HepG2 (cell line): ENCODE data around the gene SSBP4. TPM values are rescaled to one million over a fixed set of nuclear protein-coding genes. Genes with fewer than 3 reads are reported as not detected.

Source experiments
- ATAC-seq: fragments of 200-7000 bp; cut with Tn5 transposase; 3 replicates; pipeline ENCODE4 v1.9.1; 2020; ENCODE audit warnings: mild to moderate bottlenecking, moderate library complexity
- BruUV-seq: library from RNA; stranded (reverse); fragments of 400-500 nt; replicated peaks from 2 replicates; lab custom pipeline; 2021; lab: Mats Ljungman, UMichigan
- CTCF ChIA-PET: fragments of 300-600 bp; formaldehyde crosslinking; extraction: SDS; loops from one replicate; lab custom pipeline; 2021; ENCODE audit warnings: low total read pairs, inconsistent platforms, low intra/inter-chr PET ratio; lab: Yijun Ruan, JAX
- POLR2A ChIA-PET: fragments of 350-600 bp; sonication (Branson Sonifier 250); formaldehyde crosslinking; loops from one replicate; lab custom pipeline; 2020; ENCODE audit warnings: antibody characterized with exemption, inconsistent platforms; lab: Yijun Ruan, JAX
- DNase-seq: peaks from one replicate; pipeline ENCODE4 v3.0.0-alpha.2; 2015; ENCODE audit warnings: low spot score
- FAIRE-seq: peaks from 3 replicates; lab custom pipeline; 2011; peaks lifted over from hg19 to GRCh38; lab: Jason Lieb, UNC
- H2AFZ ChIP-seq: one replicate; pipeline ENCODE4 v1.6.1; 2011; ENCODE audit warnings: low read length, inconsistent platforms
- H3K27ac ChIP-seq: fragments of 300-600 bp; 3 replicates; pipeline ENCODE4 v1.8.0; 2011; ENCODE audit warnings: mixed run types, mild to moderate bottlenecking, mixed read lengths, low read length, inconsistent platforms; ENCODE audit not compliant: insufficient read depth; ENCODE audit errors: extremely low read length
- H3K27me3 ChIP-seq, 2 experiments: fragments of 200-600 bp in 1 of 2; 2 replicates in 1 of 2; 3 replicates in 1 of 2; pipeline versions ENCODE4 v1.6.0 to v1.8.0; 2011; ENCODE audit warnings: low read length in 2 of 2, mild to moderate bottlenecking in 2 of 2, moderate library complexity in 2 of 2, inconsistent platforms in 1 of 2; ENCODE audit not compliant: insufficient read depth in 2 of 2, control insufficient read depth in 1 of 2
- H3K36me3 ChIP-seq, 2 experiments: fragments of 200-600 bp in 1 of 2; replicated peaks in 1 of 2; 2 replicates in 1 of 2; 3 replicates in 1 of 2; pipeline versions ENCODE4 v1.5.1 to v1.8.0; 2011; ENCODE audit warnings: low read length in 2 of 2, inconsistent platforms in 1 of 2; ENCODE audit not compliant: insufficient read depth in 2 of 2, control insufficient read depth in 1 of 2
- H3K4me1 ChIP-seq: 2 replicates; pipeline ENCODE4 v1.5.1; 2012; ENCODE audit warnings: low read length, inconsistent platforms; ENCODE audit not compliant: insufficient read depth
- H3K4me2 ChIP-seq: 2 replicates; pipeline ENCODE4 v1.6.0; 2011; ENCODE audit warnings: low read depth, low read length, inconsistent platforms
- H3K4me3 ChIP-seq, 3 experiments: fragments of 200-600 bp in 1 of 3; sonication (generic), shearing (Covaris generic) in 1 of 3; replicated peaks in 1 of 3; 2 replicates each; pipeline ENCODE4 v1.5.1; 2011 to 2016; ENCODE audit warnings: low read length in 3 of 3, inconsistent platforms in 2 of 3, low read depth in 2 of 3, mild to moderate bottlenecking in 2 of 3, control low read depth in 1 of 3, mixed read lengths in 1 of 3; ENCODE audit not compliant: insufficient read depth in 1 of 3
- H3K79me2 ChIP-seq: one replicate; pipeline ENCODE4 v1.6.1; 2011; ENCODE audit warnings: low read length, inconsistent platforms; ENCODE audit not compliant: insufficient read depth
- H3K9ac ChIP-seq: 2 replicates; pipeline ENCODE4 v1.6.0; 2011; ENCODE audit warnings: mild to moderate bottlenecking, low read depth, low read length, inconsistent platforms; ENCODE audit not compliant: insufficient read depth
- H3K9me3 ChIP-seq: 2 replicates; pipeline ENCODE4 v1.5.1; 2012; ENCODE audit warnings: mild to moderate bottlenecking, low read length
- H4K20me1 ChIP-seq: 2 replicates; pipeline ENCODE4 v1.6.0; 2011; ENCODE audit warnings: inconsistent platforms, mild to moderate bottlenecking, low read length, moderate library complexity; ENCODE audit not compliant: insufficient read depth
- AKAP8 ChIP-seq: sonication (generic); formaldehyde crosslinking; IDR thresholded peaks from 2 replicates; pipeline ENCODE4 v1.5.1; 2020; ENCODE audit warnings: mild to moderate bottlenecking, missing genetic modification reagents
- CEBPG ChIP-seq: IDR thresholded peaks from 2 replicates; pipeline ENCODE4 v1.6.1; 2016
- ERF ChIP-seq: IDR thresholded peaks from 2 replicates; pipeline ENCODE4 v1.6.1; 2018; ENCODE audit warnings: missing biosample characterization, missing genetic modification reagents
- GATA4 ChIP-seq: sonication (generic); IDR thresholded peaks from 2 replicates; pipeline ENCODE4 v1.6.1; 2016; ENCODE audit warnings: antibody characterized with exemption, low read depth, borderline replicate concordance
- HNRNPH1 ChIP-seq: fragments of 200-400 bp; formaldehyde crosslinking; optimal IDR thresholded peaks from 2 replicates; pipeline ENCODE3; 2017; ENCODE audit warnings: mild to moderate bottlenecking, low read depth, low read length
- HNRNPK ChIP-seq: fragments of 200-400 bp; formaldehyde crosslinking; IDR thresholded peaks from 2 replicates; pipeline ENCODE4 v1.6.1; 2018; ENCODE audit warnings: low read length, low read depth, moderate library complexity, mild to moderate bottlenecking; ENCODE audit not compliant: poor library complexity, severe bottlenecking
- MED13 ChIP-seq: sonication (generic); formaldehyde crosslinking; IDR thresholded peaks from 2 replicates; pipeline ENCODE4 v1.5.0; 2020; ENCODE audit warnings: missing genetic modification reagents
- NCOA2 ChIP-seq: sonication (generic); formaldehyde crosslinking; IDR thresholded peaks from 2 replicates; pipeline ENCODE4 v1.8.0; 2022; ENCODE audit warnings: inconsistent platforms
- PLRG1 ChIP-seq: fragments of 450-650 bp; conservative IDR thresholded peaks from 2 replicates; pipeline ENCODE4 v1.6.1; 2016
- POLR2A ChIP-seq, 2 experiments: IDR thresholded peaks; 2 replicates each; pipeline ENCODE4 v1.6.1; 2011; ENCODE audit warnings: low read depth in 2 of 2, low read length in 2 of 2, mild to moderate bottlenecking in 1 of 2, moderate library complexity in 1 of 2; ENCODE audit not compliant: insufficient read depth in 1 of 2
- SIN3A ChIP-seq: IDR thresholded peaks from 2 replicates; pipeline ENCODE4 v1.6.1; 2011; ENCODE audit warnings: low read depth, mild to moderate bottlenecking, control low read depth, low read length, borderline replicate concordance
- SOX6 ChIP-seq, 2 experiments: fragments of 450-650 bp in 1 of 2; sonication (generic) in 1 of 2; formaldehyde crosslinking in 1 of 2; IDR thresholded peaks; 2 replicates each; pipeline versions ENCODE4 v1.4.0 to v1.6.1; 2017 to 2020; ENCODE audit warnings: antibody characterized with exemption in 1 of 2, mild to moderate bottlenecking in 1 of 2, missing genetic modification reagents in 1 of 2
- SRF ChIP-seq: IDR thresholded peaks from 2 replicates; pipeline ENCODE4 v1.6.1; 2011; ENCODE audit warnings: mild to moderate bottlenecking, low read depth, low read length, moderate library complexity
- STAT6 ChIP-seq: sonication (generic); formaldehyde crosslinking; IDR thresholded peaks from 2 replicates; pipeline ENCODE4 v1.4.0; 2020; ENCODE audit warnings: missing genetic modification reagents, mild to moderate bottlenecking, borderline replicate concordance
- TEAD3 ChIP-seq: optimal IDR thresholded peaks from 2 replicates; pipeline ENCODE3; 2016; ENCODE audit warnings: borderline replicate concordance
- ZNF138 ChIP-seq: sonication (generic); formaldehyde crosslinking; IDR thresholded peaks from 2 replicates; pipeline ENCODE4 v1.5.0; 2020; ENCODE audit warnings: mild to moderate bottlenecking, low read depth, missing genetic modification reagents
- ZNF317 ChIP-seq: sonication (generic); formaldehyde crosslinking; IDR thresholded peaks from 2 replicates; pipeline ENCODE4 v1.5.0; 2020; ENCODE audit warnings: mild to moderate bottlenecking, missing genetic modification reagents
- ZNF33A ChIP-seq: sonication (generic); formaldehyde crosslinking; IDR thresholded peaks from 2 replicates; pipeline ENCODE4 v1.5.1; 2020; ENCODE audit warnings: missing genetic modification reagents, mild to moderate bottlenecking, moderate library complexity, borderline replicate concordance
- ZNF562 ChIP-seq: sonication (generic); formaldehyde crosslinking; IDR thresholded peaks from 2 replicates; pipeline ENCODE4 v1.8.0; 2022; ENCODE audit warnings: missing genetic modification reagents, borderline replicate concordance
- ZNF605 ChIP-seq: sonication (generic); formaldehyde crosslinking; IDR thresholded peaks from 2 replicates; pipeline ENCODE4 v1.8.0; 2022; ENCODE audit warnings: mild to moderate bottlenecking, missing genetic modification reagents
- ZNF629 ChIP-seq: sonication (generic); formaldehyde crosslinking; conservative IDR thresholded peaks from 2 replicates; pipeline ENCODE4 v1.5.0; 2020; ENCODE audit warnings: missing genetic modification reagents
- ZNF776 ChIP-seq: sonication (generic); formaldehyde crosslinking; IDR thresholded peaks from 2 replicates; pipeline ENCODE4 v1.4.0; 2020; ENCODE audit warnings: mild to moderate bottlenecking, missing genetic modification reagents
- ZNF878 ChIP-seq: sonication (generic); formaldehyde crosslinking; IDR thresholded peaks from 2 replicates; pipeline ENCODE4 v1.8.1; 2023; ENCODE audit warnings: mild to moderate bottlenecking, missing genetic modification reagents, moderate library complexity
- ZSCAN12 ChIP-seq: sonication (generic); formaldehyde crosslinking; IDR thresholded peaks from 2 replicates; pipeline ENCODE4 v1.9.0; 2021; ENCODE audit warnings: mild to moderate bottlenecking, missing genetic modification reagents
- WGBS: methylation state at CpG from one replicate; pipeline ENCODE4 v1.1.6; 2017; ENCODE audit warnings: low lambda C conversion rate; 5-methylcytosine and 5-hydroxymethylcytosine counted together
- in situ Hi-C: cut with HindIII; loops from 2 replicates; pipeline ENCODE4 v1.10.0; 2017; ENCODE audit warnings: low pct_unique_long_range_greater_than_20kb; ENCODE audit not compliant: extremely low pct_ligation_motif_present
- intact Hi-C: fragments of 100-400 bp; cut with micrococcal nuclease; formaldehyde crosslinking; loops from one replicate; pipeline ENCODE4 v1.10.0; 2022; ENCODE audit not compliant: unreplicated experiment
- polyA plus RNA-seq, 8 experiments: library from polyadenylated mRNA; depleted of rRNA in 3 of 8; stranded (reverse) in 7 of 8; unstranded in 1 of 8; fragments of >200 nt; fragmentation: Illumina TruSeq in 4 of 8; extraction: Trizol in 4 of 8; gene quantifications; 2 replicates each; pipeline versions ENCODE4 v1.2.1 to v1.2.3, GENCODE V29; 2011 to 2016; ENCODE audit warnings: low read depth in 4 of 8, missing spikeins in 1 of 8, mixed read lengths in 1 of 8; ENCODE audit not compliant: insufficient read depth in 1 of 8
- total RNA-seq, 5 experiments: library from RNA; depleted of rRNA; stranded (reverse); fragments of >200 nt; fragmentation: Illumina TruSeq; extraction: Trizol; gene quantifications; 2 replicates each; pipeline ENCODE4 v1.2.3, GENCODE V29; 2016; ENCODE audit warnings: low read depth in 1 of 5

Gene SSBP4
- total and polyA plus RNA-seq, 2 of the 13 experiments (the other 11 are each of a cell fraction or from before 2014, with no cell fraction given), result 20.8 to 39.5 TPM

GRCh38 chr19:18390065-18390907, 28.9 kb upstream of the SSBP4 start:
- DNase-seq, result no peak
- peaks cover 22% of the 10 kb centered on the region for H3K4me1 ChIP-seq
- in situ Hi-C loops, result no loop called here
- TF ChIP-seq ZNF562 (CRISPR knock-in tag) (0 out of 2 replicates have a peak, but pooled peaks have one; percentile 45), CEBPG (CRISPR knock-in tag) (no peak), GATA4 (peak; percentile 44; the same call in 1 of the 2 replicates), HNRNPH1 (peak; percentile 90), SOX6 (IDR thresholded peaks at IDR 0.05) (no peak), SOX6 (CRISPR knock-in tag; IDR thresholded peaks at IDR 0.05) (peak; percentile 27; the same call in 1 of the 2 replicates), ZNF878 (CRISPR knock-in tag) (peak; percentile 53), POLR2A (IDR thresholded peaks at IDR 0.05; ENCODE audit: insufficient read depth in 1 of 2, low read depth in 2 of 2, low read length in 2 of 2) (peak; percentile 41 to 65), SRF (no peak), ZNF629 (CRISPR knock-in tag) (peak; percentile 42; the same call in 1 of the 2 replicates), AKAP8 (CRISPR knock-in tag) (peak; percentile 95), ZNF776 (CRISPR knock-in tag) (0 out of 2 replicates have a peak, but pooled peaks have one; percentile 37), ZNF138 (CRISPR knock-in tag) (no peak), ZSCAN12 (CRISPR knock-in tag) (no peak), ZNF317 (CRISPR knock-in tag) (peak; percentile 64; the same call in 1 of the 2 replicates), TEAD3 (peak; percentile 11), SIN3A (peak; percentile 32; the same call in 1 of the 2 replicates), HNRNPK (peak; percentile 81), STAT6 (CRISPR knock-in tag) (0 out of 2 replicates have a peak, but pooled peaks have one; percentile 61), ERF (CRISPR knock-in tag) (peak; percentile 45; the same call in 1 of the 2 replicates), PLRG1 (no peak), ZNF605 (CRISPR knock-in tag) (peak; percentile 56; the same call in 1 of the 2 replicates), NCOA2 (CRISPR knock-in tag) (0 out of 2 replicates have a peak, but pooled peaks have one; percentile 10), MED13 (CRISPR knock-in tag) (peak; percentile 21; the same call in 1 of the 2 replicates), ZNF33A (0 out of 2 replicates have a peak, but pooled peaks have one; percentile 48)

More at GRCh38 chr19:18390065-18390907, 28.9 kb upstream of the SSBP4 start:
- BruUV-seq, result no TSS peak
- ATAC-seq (peak; percentile 18), FAIRE-seq (no peak)
- ChIA-PET CTCF (no interaction called here), POLR2A (interaction anchor here (0.7 to 14.3 kb wide), 11 partner anchors 9 to 116 kb away, joined by 3 to 514 read pairs (median 4); partner anchors contain the start of genes IQCN and JUND)
- WGBS, result 62% methylated on average over 6 of the region's 6 CpGs
- intact Hi-C loops, result no loop called here
- H3K9ac ChIP-seq, result no peak overlapping the region
- H3K4me2 ChIP-seq, result no peak overlapping the region
- H3K27me3 ChIP-seq, result no peaks in the 10 kb centered on the region; a peak in 1 of 5 replicates
- peaks cover 4 to 24% of the 10 kb centered on the region in 2 experiments; a peak in 4 of 5 replicates for H3K36me3 ChIP-seq
- H4K20me1 ChIP-seq, result peaks cover 42% of the 10 kb centered on the region
- H3K27ac ChIP-seq, result no peak overlapping the region
- H3K79me2 ChIP-seq, result peaks cover 23% of the 10 kb centered on the region
- H3K4me3 ChIP-seq, result no peak overlapping the region
- no peaks in the 10 kb centered on the region for H3K9me3 ChIP-seq
- no peak overlapping the region for H2AFZ ChIP-seq
